ENCODE data around the gene PCA3.
A peak's percentile ranks its signal among the peaks of the same experiment; 100 is the strongest.

Gene PCA3

GRCh38 chr9:76758476-76758875 is 5.8 kb upstream of the PCA3 start:
- DNase-seq, result no peak

DNA sequence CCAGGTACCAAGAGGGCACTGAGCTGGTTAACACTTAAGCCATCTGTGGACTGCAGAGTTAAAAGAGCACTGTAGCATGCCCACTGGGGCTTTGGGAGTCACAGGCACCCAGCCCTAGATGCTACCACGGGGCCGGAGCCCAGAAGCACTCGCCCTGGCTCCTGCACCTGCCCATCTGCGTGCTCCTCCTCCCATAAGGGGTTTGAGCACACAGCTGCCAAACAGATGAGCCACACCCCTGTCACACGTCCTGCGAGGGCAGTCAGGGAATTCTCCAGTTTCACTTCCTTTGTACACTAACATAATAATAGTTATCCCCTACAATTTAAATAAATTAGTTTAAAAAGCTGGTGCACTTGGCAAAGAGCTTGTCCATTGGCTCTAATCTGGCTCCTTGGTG is 4.5 kb upstream of the PCA3 start:
- no peak for DNase-seq

DNA sequence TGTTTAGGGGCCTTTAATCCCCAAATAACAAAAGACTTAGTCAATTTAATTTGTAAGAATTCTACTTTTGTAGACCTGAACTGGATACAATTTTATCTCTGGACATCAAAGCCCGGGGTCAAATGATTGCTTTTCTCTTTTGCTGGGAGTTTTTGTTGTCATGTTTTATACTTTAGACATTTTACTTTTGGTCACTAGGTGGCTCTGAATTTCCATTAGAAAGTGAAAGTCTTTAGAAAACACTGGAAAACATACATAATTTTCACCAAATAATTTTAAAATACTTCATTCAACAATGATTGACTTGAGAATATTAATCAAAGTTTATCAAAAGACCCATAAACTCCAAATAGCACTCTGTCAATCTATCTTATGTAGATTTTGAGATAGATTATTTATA is 2.8 kb upstream of the PCA3 start:
- DNase-seq, result no peak

GRCh38 chr9:76766126-76766525 is 1.9 kb downstream of the PCA3 start:
- no peak for DNase-seq

- DNase-seq, result no peak
Measured at GRCh38 chr9:76772686-76773445, 8.6 kb downstream of the PCA3 start.

DNA sequence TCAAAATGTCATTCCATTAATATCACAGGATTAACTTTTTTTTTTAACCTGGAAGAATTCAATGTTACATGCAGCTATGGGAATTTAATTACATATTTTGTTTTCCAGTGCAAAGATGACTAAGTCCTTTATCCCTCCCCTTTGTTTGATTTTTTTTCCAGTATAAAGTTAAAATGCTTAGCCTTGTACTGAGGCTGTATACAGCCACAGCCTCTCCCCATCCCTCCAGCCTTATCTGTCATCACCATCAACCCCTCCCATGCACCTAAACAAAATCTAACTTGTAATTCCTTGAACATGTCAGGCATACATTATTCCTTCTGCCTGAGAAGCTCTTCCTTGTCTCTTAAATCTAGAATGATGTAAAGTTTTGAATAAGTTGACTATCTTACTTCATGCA is 20.6 kb downstream of the PCA3 start:
- DNase-seq, result no peak

- DNase-seq, result no peak
Measured at GRCh38 chr9:76785501-76785900, 21.3 kb downstream of the PCA3 start.

- no peak for DNase-seq
Measured at GRCh38 chr9:76787677-76788076, 23.4 kb downstream of the PCA3 start.

DNA sequence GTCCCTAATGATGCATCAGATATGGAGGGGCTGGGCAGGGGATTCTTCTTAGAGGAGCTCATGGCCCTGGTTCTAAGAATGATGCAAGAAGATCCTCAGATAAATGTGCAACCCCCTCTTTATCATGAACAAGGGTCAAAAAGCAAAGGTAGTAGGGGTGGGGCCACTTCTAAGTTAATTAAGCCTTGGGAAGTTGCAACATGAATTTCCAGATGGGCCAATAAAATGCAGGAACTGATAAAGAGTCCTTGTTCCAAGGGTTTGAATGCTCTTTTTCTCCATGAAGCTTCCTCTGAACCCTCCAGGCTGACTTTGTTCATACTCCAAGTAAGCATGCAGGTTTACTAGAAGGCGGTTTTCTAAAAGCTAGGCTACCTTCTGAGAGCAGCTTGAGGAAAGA is 25.6 kb downstream of the PCA3 start:
- DNase-seq, result no peak

DNA sequence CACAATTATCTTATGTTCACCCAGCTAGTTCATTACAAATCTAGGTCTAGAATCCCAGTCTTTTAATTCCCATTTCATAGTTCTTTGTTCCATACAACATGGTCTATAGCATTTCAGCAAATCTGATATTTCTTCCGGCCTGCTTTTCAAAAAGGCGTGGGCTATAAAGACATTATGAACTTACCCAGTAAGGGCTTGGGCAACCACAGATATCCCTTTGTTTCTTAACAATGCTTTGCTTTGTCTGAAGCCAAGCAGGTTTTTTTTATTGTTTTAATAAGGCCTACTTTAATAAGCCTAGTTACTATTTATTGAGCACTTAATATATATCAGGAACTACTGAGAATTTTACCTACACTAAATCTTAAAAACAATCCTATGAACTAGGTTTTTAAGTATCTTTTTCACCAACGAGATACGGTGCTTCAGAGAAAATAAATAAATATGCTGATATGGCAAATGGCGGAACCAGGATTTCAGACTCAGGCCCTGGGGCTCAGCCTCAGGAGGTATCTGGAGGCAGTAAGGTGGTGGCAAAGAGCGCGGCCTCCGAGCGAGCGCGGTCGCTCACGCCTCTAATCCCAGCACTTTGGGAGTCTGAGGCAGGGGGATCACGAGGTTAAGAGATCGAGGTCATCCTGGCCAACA is 29.7 kb downstream of the PCA3 start:
- DNase-seq, result no peak

DNA sequence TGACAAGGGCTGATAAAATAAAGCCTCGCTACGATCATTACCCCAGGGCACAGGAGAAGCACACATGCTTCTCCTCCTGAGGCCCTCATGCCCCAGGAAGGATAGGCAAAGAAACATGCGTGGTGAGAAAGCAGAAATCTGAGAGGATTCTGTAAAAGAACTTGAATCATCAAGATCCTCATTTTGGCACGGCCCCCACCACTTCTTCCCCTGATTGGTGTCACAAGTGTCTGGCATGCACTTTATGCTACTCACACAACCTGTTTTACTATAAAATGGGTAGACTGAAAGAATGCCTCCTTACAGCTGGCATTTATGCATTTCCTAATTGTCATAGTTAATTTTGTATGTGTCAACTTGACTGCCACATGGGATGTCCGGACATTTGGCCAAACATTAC is 32.1 kb downstream of the PCA3 start:
- DNase-seq, result no peak

DNA sequence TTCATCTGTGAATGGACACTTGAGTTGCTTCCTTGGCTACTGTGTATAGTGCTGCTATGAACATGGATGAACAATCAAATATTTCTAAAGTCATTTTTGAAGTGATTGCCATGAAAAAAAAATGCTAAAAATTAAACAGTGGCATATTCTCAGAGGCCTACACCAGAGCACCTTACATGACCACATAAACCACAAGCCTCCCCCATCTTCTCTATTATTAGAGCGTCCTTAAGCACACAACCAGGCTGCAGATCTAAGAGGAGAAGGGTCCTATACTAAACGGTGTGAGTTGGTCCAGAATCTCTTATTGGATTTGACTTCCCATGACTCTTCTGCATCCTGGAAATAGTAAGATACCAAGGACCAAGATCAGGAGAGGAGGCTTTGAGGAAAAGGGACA is 34.3 kb downstream of the PCA3 start:
- no peak for DNase-seq

GRCh38 chr9:76799473-76799872 is 35.2 kb downstream of the PCA3 start:
- DNase-seq, result no peak

GRCh38 chr9:76800901-76801300 is 36.7 kb downstream of the PCA3 start:
- DNase-seq, result no peak

DNA sequence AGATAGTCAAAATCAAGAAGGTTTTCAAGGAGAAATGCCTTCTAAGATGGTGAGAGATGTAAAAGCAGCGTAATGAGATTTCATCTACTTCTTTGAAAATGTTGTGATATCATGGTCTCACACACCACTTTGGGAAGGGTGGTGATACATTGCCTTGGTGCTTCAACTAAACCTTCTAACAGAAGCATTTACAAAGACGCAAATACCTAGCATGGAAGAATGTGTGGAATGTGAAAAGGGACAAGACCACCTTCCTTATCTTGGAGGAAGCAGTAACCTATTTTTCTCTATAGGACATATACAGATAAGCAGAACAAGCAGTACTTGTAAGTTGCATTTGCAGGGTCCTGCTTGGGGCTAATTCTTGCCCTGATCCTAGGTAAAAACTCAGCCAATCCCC is 38.8 kb downstream of the PCA3 start:
- DNase-seq, result no peak

DNA sequence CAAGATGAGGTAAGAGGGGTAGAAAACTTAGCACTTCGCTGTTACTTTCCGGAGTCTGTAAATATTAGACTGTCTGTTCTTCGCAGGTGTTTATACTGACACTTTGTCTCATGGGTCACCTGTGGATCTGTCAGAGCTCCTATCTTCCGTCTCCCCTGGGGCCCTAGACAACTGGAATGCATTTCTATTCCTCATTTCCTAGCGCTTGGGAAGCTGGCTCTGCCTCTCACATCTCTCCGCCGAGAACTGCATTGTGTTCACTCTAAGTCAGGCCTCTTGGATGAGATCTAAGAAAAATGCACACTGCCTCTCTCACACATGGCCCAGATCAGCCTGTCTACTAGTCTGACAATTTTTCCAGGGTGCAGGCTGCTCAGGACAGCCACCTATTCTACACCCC is 39.5 kb downstream of the PCA3 start:
- DNase-seq, result no peak

DNA sequence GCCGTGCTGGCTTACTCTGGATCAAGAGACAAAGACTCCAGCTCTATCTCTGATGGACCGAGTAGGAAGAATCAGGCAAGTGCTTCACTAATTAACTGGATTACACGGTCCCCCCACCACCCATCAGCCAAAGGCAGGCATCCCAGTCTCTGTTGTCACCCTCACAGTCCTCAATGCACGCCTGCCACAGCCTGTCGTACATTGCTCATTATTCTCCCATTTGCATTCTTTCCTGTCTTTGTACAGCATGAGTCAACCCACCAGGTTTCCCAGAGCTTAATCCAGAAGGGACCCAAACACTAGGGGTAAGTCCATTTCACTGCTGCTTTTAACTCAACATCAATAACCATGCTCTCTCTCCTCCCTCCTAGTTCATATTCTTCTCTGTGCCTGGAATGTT is 44.4 kb downstream of the PCA3 start:
- DNase-seq, result no peak

- DNase-seq, result peak; percentile 18 to 56
Measured at GRCh38 chr9:76810377-76810957, 46.2 kb downstream of the PCA3 start.

- DNase-seq, result peak in 1 of 2 experiments; percentile 9
Measured at GRCh38 chr9:76812591-76812990, 48.4 kb downstream of the PCA3 start.

DNA sequence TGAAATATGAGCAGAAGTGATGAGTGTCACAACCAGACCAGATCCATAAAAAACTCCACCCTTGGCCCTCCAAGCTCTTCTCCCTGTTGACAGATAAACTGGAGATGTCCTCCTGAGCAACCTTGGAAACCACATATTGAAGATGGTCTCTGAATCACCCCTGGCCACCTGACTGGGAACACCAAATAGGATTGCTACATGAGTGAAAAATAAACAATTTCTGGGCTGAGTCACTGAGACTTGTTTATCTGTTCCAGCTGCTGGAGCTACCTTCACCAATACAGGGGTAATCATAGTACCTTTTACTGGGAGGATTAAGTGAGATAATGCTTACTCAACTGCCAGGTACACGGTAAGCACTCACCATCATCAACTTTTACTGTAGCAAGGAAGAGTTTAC is 53.3 kb downstream of the PCA3 start:
- no peak for DNase-seq

DNA sequence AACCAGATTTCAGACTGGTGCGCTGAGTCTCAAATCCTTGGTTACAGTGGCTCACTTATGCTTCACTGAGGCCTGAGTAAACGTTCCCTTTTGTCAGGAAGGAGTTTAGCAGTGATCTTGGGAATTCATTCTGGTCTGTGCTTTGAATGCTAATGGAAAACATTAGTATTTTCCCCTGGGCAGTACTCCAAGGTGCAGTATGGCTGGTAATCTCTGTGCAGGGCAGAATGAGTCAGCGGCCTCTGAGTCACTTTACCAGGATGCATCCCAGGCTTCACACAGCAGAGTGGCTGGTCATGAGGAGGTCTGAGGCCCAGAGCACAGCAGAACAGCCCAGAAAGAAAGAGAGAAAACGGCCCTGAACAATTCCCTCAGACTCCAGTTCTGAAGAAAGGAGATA is 54.0 kb downstream of the PCA3 start:
- no peak for DNase-seq

DNA sequence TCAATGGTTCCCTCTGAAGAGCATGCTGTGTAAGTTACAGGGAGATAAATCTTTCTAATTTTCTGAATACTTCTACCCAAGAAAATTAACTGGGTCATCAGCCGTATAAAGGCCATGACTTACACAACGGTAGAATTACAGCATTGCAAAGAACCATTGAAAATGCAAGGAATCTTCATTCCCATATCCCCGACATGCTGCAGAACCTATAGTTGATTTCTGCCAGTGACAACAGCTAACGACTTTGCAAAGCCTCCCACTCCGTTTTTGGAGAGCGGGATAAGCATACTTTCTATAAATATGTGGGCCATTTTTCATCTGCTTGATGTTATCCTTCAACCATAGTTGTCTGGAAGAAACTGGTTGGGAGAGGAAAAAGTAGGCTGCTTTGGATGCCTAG is 56.2 kb downstream of the PCA3 start:
- no peak for DNase-seq

DNA sequence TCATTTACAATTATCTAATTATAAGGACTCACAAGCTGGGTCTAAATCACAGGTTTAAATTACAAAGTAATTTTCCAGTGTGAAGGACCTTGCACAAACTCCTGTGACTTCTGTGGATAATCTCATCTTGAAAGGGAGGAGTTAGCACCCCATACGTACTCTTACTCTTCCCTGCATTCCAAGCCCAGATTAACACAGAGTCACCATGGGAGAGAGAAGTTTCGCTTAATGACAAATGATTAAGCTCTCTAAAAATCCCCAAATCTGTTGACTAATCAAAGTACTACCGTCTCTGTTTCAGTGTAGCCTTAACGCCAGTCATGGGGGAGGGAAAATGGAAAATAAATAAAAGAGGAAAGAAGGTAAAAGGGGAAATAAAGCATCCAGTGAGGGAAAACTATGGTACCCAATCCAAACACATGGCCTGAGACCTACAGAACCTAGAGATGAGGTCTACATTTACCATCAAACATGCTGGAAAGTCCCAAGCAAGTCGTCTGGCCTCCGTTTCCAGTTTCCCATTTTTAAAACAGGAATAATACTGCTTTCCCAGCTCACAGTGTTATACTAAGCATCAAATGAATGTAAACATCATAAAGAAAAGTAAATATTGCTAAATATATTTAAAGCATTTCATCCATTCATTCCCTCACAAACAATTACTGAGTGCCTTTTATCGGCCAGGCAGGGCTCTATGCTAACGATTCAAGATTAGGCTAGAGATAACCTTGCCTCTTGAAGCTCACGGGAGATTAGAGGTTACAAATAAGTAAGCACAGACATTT is 63.2 kb downstream of the PCA3 start:
- no peak for DNase-seq

GRCh38 chr9:76828447-76828846 is 64.2 kb downstream of the PCA3 start:
- no peak for DNase-seq

Data from NCI-H1930 (cell line).